ENCODE measurements around the gene TMEM202. TPM values are rescaled to one million over a fixed set of nuclear protein-coding genes. Genes with fewer than 3 reads are reported as not detected.
"Not testable (repeated sequence)": the region's sequence is repeated elsewhere in the genome, so short reads cannot be mapped to it uniquely, and the experiment has no call there.

Gene TMEM202, protein sequence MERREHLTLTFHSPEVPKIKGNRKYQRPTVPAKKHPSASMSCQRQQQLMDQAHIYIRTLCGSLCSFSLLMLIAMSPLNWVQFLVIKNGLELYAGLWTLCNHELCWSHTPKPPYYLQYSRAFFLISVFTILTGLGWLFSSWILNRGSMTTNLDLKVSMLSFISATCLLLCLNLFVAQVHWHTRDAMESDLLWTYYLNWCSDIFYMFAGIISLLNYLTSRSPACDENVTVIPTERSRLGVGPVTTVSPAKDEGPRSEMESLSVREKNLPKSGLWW
- polyA plus RNA-seq (ENCODE audit: insufficient read length in 10 of 10) = not detected
- long read RNA-seq, donor 1 = 0 reads
- long read RNA-seq, donor 2 = 0 reads
- long read RNA-seq, donor 3 = 0 reads
- long read RNA-seq, donor 4 = 0 reads
- long read RNA-seq, donor 5 = 0 reads
- long read RNA-seq, donor 6 = 0 reads
- long read RNA-seq, donor 7 = 0 reads
- long read RNA-seq, donor 8 = 0 reads
- long read RNA-seq, donor 9 = 0 reads

DNA sequence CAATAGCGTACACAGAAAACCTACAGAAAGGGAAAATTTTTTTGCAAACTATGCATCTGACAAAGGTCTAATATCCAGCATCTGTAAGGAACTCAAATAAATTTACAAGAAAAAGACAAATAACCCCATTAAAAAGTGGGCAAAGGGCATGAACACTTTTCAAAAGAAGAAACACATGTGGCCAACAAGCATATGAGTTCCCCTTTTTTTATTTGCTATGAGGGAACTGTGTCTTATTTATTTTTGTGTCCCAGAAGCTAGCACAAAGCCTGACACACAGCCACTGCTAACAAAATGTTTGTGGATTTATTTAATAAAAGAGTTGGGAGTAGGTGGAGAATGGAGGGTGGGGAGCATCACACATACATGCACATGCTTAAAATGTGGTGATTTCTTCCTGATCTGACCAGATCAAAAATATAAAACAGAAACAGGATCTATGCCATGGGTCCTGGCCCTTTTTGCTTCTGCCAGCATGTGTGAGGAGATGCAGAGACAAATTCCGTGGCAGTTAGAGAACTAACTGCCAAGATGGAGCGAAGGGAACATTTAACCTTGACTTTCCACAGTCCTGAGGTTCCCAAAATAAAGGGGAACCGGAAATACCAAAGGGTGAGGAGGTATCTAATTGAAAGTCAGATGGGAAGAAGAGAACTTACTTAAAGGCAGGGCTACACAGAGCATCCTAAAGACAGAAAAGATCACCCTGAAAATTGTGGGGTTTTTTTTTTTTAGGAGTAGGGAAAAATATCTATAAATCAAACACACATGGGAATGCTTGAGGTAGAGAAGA is at the start of gene TMEM202:
TMEM202 (plus strand) TSS at position 510 of the 793 bp plus-strand sequence; CDS start at position 532, 22 bp downstream.
- no peak for DNase-seq

- DNase-seq = no peak
These were observed 44.8 kb upstream of the TMEM202 start for GRCh38 chr15:72353266-72353665.

DNA sequence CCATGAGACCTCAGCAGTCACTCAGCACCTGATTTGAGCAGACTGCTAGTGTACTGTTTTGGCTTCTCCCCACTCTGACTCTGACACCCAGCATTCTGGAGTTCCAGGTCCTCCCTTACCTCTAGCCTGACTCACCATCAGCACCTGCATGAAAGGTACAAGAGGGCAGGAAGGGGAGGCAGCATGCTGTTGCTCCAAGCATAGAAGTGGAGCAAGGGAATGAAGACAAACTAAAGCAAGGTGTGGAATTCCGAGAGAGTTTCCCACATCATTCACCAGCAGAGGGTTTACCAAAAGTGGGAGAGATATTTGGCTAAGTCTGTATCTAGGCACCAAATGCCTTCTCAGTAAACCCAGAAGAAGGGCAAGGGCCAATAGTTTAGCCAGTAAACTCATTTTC is 43.6 kb upstream of the TMEM202 start:
- no peak for DNase-seq

DNA sequence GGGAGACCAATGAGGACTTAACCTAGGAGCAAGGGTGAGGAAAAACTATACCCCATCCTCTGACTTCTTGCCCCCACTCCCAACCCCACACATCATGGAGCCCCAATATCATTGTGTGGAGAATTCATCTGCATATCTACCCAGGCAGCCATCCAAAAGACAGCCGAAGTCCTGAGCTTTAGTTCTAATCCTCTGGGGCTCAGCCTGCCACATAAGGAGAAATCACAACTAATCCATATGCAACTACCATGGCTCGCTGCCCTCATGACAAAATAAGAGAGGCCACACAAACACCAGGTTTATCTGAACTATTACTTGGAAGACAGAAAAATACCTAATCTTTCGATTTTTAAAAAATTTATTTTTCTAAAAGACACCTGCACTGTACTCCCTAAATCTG is 40.0 kb upstream of the TMEM202 start:
- no peak for DNase-seq

DNA sequence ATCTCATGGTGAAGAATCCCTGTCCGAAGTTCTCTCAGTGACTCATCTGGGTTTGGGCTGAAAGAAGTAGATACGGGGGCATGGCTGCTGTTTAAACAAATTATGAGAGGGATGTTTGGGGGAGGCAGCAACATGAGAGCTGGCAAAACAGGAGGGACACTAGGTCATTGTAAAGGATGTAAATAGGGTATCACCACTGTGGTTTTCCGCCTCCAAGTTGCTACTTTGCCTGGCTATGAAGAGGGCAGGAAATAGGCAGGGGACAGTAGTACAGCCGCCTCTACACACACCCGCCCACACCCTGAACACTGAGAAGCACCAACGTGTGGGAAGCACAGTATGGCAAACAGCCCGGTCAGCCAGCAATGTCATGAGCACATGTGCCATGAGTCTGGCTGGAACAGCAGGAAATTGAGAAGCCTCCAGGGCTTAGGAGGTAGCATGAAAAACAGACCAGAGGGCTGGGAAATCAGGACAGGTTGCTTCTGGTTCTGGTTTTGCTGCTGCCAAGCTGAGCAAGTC is 39.4 kb upstream of the TMEM202 start:
- peak in 1 of 3 donors; percentile 46 for DNase-seq

DNA sequence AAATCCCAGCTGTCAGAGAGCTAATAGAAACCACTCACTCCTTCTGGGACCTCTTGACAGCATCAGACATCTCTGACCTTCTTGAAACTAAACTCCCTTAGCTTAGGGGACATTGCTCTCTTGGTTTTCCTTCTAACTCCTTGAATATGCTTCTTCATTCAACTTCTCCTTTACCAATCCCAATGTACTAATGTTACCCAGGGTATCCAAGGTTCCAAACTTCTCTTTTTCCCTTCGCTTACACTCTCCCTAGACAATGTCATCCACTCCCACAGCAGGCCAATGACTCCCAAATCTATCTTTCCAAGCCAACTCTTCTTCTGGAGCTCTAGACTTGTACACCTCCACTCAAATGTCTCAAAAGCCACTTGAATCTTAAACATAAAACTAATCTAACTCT is 36.9 kb upstream of the TMEM202 start:
- no peak for DNase-seq

GRCh38 chr15:72365844-72366243 is 32.3 kb upstream of the TMEM202 start:
- no peak for DNase-seq

- DNase-seq = no peak
These were observed 29.8 kb upstream of the TMEM202 start for GRCh38 chr15:72368325-72368724.

- DNase-seq = no peak
These were observed 29.2 kb upstream of the TMEM202 start for GRCh38 chr15:72368899-72369298.

DNA sequence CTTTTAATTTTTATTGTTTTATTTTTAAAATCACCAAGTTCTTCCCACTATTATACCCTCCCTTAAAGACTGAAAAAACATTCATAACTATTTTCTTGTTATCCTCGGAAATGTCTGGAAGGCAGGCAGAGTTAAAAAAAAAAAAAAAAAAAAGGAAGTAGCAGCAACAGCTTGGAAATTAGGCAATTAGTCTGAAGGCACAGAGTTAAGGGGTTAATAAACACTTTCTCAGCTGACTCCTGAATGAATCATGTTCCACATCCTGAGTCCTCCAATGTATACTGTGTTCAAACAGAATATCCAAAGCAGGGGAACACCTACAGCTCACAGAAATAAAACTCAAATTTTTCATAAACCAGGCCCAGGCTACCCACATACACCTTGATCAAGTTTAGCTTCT is 28.1 kb upstream of the TMEM202 start:
- DNase-seq = no peak

GRCh38 chr15:72372361-72372760 is 25.7 kb upstream of the TMEM202 start:
- no peak for DNase-seq

- no peak for DNase-seq
These were observed 22.6 kb upstream of the TMEM202 start for GRCh38 chr15:72375501-72375845.

DNA sequence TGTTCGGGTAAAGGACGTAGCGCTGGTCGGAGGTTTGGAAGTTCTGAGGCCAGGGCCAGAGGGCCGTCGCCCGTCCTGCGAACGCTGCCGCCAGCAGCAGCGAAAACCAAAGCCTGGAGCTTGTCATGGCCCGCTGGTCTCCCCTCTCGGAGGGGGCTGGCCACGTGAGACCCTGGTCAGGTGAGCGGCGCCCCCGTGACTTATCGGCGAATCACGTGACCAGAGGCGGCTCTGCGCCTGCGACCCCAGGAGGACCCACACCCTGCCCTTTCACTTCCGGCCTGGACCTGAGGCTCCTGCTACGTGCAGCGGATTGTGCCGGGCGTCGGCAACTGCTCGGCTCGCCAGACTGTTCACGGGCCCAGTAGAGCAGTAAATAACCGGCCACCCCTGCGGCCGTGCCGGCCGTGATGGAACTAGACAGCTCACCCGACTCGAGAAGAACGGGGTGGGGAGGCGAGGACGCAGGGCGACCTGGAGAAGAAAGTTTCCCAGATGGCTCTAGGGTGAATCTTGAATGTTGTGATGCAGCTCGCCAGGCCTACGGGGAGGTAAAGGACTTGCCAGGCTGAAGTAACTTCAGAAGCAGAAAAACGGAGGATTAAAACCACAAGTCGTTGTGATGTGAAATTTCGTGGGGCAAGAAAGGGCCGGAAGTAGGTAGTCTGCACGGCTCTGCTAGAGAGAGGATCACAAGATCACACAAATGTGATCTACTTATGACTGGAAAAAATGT is 22.1 kb upstream of the TMEM202 start, which contains the start of gene HEXA:
HEXA (minus strand) TSS at position 169 of the 736 bp plus-strand sequence; CDS start at position 127, 42 bp downstream.
- DNase-seq = peak; percentile 95 to 99 (median 96)

DNA sequence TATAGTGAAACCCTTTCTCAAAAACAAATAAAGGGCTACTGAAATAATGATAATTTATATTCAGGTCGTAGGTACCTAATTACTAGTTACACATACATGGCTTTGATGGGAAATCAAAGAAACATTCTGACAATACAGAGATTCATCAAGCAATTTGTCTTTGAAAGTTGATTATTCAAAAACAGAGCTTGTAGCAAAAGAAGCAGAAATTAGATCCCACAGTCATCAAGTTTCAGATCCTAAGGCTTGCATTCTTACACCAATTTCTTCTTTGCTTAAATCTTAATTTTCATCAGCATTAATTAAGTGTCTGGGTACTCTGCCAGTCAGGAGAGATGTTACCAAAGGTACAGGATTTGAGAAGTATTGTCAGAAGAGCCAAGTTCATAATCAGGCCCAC is 20.8 kb upstream of the TMEM202 start:
- no peak for DNase-seq

DNA sequence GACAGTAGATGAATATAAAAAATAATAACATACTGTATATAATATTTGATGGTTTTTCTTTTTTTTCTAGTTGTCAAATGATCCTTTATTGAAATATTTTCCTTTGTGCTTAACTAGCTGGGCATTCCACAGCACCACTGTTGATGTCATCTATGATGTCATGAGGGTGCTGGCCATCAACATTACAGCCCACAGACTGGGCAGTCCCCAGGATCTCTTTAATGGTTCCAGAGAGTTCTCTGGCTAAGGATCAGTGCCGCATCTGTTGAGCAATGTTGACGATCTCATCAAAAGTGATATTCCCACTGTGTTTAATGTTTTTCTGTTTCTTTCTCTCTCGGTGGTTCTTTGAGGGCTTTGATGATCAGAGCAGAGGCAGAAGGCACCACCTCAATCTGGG is 19.0 kb upstream of the TMEM202 start:
- DNase-seq = not testable (repeated sequence)

DNA sequence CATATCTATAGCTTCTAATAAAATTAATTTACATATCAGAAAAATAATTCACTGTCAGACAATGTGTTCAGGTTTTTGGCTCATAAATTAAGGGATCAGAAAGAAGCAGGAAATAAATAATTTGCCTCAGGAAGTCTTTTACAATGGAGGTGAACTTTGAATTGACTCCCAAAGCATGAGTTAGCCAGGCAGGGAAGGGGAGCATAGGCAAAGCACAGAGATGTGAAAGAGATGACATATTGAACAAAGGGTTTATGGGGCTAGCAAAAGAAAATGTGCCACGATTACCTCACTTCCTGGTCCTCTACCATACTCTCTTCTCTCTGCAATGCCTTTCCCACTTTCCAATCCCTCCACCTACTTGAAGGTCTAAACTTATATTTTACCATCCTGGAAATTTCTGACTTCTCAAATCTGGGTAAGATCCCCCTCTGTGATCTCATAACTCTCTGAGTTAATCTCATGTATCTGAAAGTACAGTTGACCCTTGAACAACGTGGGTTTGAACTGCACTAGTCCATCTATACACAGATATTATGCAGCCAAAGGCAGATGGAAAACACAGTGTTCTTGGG is 18.2 kb upstream of the TMEM202 start:
- no peak for DNase-seq

- no peak for DNase-seq
These were observed 17.4 kb upstream of the TMEM202 start for GRCh38 chr15:72380743-72381142.

DNA sequence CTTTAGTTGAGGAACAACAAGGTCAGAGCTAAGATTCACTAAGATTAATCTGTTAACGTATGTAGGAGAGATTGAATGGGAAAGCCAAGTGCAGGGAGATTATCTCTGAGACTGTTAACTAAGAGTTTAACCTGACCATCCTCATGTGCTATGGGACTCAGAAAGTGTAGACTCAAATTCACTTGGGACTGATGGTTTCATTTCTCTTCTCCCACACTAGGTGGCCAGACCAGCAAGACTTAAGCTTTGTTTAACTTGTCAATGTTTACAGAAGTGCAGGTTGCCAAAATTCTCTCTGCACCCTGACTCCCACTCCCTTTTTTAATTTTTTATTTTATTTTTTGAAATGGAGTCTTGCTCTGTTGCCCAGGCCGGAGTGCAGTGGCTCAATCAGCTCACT is 16.0 kb upstream of the TMEM202 start:
- DNase-seq = no peak

DNA sequence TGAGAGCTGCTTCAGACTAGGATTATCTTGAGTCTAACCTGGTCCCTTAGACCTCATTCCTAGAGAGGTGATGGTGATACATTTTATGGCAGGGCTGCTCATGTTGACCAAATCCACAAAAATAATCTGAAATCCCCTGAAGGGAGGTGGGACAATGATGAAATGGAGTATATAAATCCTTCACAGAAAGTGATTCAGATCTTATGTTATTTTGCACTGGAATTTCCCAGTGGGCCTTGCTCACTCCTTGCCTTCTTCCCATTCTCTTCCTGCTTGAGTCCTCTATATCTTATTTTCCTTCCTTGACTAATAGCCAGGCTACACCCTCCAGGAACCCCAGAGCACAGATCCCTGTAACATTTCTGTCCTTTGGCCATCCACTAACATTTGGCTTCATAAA is 10.4 kb upstream of the TMEM202 start:
- DNase-seq = no peak

DNA sequence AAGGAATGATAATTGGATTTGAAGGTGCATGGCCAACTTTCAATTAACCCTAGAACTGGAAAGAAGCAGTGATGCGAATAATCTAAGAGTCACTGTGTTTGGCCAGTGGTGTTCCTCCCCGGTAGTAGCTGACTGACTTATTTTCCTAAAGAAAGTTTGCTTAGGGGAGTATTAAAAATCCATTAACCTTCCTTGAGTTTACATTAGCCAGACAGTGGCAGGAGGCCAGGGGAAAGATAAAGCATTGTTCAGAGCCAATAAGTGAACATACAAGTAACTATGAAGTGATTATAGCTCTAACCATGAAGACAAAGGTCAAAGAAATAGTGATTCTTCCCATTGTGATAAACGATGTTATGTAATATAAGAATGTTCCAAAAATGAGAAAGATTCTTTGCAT is 8.9 kb upstream of the TMEM202 start:
- no peak for DNase-seq

GRCh38 chr15:72396331-72396730 is 1.8 kb upstream of the TMEM202 start:
- DNase-seq = not testable (repeated sequence)

DNA sequence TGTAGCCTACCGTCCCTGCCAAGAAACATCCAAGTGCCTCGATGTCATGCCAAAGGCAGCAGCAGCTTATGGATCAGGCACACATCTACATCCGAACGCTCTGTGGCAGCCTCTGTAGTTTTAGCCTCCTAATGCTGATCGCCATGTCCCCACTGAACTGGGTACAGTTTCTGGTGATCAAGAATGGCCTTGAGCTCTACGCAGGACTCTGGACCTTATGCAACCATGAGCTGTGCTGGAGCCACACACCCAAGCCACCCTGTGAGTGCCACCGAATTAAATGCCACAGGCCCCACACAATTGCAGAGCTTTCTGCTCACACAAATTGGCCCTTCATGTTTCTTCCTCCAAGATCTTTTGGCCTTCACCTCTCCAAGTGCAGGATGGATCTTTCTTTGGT is 543 bp downstream of the TMEM202 start:
- DNase-seq = no peak
